HG03575 (cell line): ENCODE data around the gene YWHAH.

Source experiments
- ATAC-seq: cut with Tn5 transposase; IDR thresholded peaks from one replicate; pipeline ENCODE4 v1.9.1; 2021; ENCODE audit not compliant: unreplicated experiment, insufficient number of reproducible peaks, low FRiP score; ENCODE audit errors: extremely low read depth

The YWHAH gene

GRCh38 chr22:31921106-31921505 lies 23.2 kb upstream of the YWHAH start:
- ATAC-seq = no peak

- no peak for ATAC-seq
These were observed 21.8 kb upstream of the YWHAH start for GRCh38 chr22:31922534-31922933.

- no peak for ATAC-seq
These were observed 21.2 kb upstream of the YWHAH start for GRCh38 chr22:31923136-31923535.

- ATAC-seq = no peak
These were observed 20.6 kb upstream of the YWHAH start for GRCh38 chr22:31923747-31924146.

GRCh38 chr22:31925056-31925455 lies 19.3 kb upstream of the YWHAH start:
- no peak for ATAC-seq

GRCh38 chr22:31926024-31926423 lies 18.3 kb upstream of the YWHAH start:
- ATAC-seq = no peak

- no peak for ATAC-seq
These were observed 17.4 kb upstream of the YWHAH start for GRCh38 chr22:31926969-31927368.

- no peak for ATAC-seq
These were observed 16.8 kb upstream of the YWHAH start for GRCh38 chr22:31927562-31927961.

- ATAC-seq = no peak
These were observed 15.0 kb upstream of the YWHAH start for GRCh38 chr22:31929167-31929930.

- no peak for ATAC-seq
These were observed 11.5 kb upstream of the YWHAH start for GRCh38 chr22:31932863-31933262.

GRCh38 chr22:31933406-31933805 lies 10.9 kb upstream of the YWHAH start:
- no peak for ATAC-seq

- no peak for ATAC-seq
These were observed 10.4 kb upstream of the YWHAH start for GRCh38 chr22:31933816-31934482.

GRCh38 chr22:31935961-31936635 lies 8.2 kb upstream of the YWHAH start:
- no peak for ATAC-seq

- no peak for ATAC-seq
These were observed 7.0 kb upstream of the YWHAH start for GRCh38 chr22:31937341-31937740.

GRCh38 chr22:31938296-31938695 lies 6.0 kb upstream of the YWHAH start:
- ATAC-seq = no peak

GRCh38 chr22:31940506-31940905 lies 3.8 kb upstream of the YWHAH start:
- ATAC-seq = no peak

- ATAC-seq = no peak
These were observed 2.2 kb upstream of the YWHAH start for GRCh38 chr22:31942091-31942490.

- no peak for ATAC-seq
These were observed 943 bp upstream of the YWHAH start for GRCh38 chr22:31943206-31943977.

GRCh38 chr22:31944700-31945442 lies 536 bp downstream of the YWHAH start:
- no peak for ATAC-seq
